ENCODE data around the gene OR2AT4.

DNA sequence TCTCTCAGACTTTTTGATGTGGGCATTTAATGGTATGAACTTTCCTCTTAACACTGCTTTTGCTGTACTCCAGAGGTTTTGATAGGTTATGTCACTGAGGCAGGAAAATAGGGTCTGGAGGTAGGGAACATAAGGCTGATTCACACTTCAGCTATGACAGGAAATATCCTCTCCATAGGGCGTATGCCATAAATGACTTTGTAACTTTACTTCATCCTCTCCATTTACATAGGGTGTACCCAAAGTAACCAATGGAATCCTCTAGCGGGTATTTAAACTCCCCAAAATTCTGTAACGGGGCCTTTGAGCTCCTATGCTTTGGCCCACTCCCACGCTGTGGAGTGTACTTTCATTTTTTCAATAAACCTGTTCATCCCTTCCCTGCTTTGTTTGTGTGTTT, 49.5 kb downstream of the OR2AT4 start:
- TF ChIP-seq, protein P1, sequence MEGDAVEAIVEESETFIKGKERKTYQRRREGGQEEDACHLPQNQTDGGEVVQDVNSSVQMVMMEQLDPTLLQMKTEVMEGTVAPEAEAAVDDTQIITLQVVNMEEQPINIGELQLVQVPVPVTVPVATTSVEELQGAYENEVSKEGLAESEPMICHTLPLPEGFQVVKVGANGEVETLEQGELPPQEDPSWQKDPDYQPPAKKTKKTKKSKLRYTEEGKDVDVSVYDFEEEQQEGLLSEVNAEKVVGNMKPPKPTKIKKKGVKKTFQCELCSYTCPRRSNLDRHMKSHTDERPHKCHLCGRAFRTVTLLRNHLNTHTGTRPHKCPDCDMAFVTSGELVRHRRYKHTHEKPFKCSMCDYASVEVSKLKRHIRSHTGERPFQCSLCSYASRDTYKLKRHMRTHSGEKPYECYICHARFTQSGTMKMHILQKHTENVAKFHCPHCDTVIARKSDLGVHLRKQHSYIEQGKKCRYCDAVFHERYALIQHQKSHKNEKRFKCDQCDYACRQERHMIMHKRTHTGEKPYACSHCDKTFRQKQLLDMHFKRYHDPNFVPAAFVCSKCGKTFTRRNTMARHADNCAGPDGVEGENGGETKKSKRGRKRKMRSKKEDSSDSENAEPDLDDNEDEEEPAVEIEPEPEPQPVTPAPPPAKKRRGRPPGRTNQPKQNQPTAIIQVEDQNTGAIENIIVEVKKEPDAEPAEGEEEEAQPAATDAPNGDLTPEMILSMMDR (IDR thresholded peaks at IDR 0.05) = no peak
- no peak for TF ChIP-seq POLR2A (IDR thresholded peaks at IDR 0.05)

All from lower leg skin (tissue), 3 donors.